Ascending aorta (tissue), 2 donors: Measurements from ENCODE around the gene FMN1. TPM values are rescaled to one million over a fixed set of nuclear protein-coding genes. Genes with fewer than 3 reads are reported as not detected.

Experiments
- DNase-seq, 2 donors: peaks; one replicate each; pipeline ENCODE4 v3.0.0-alpha.2; 2019; ENCODE audit warnings: low spot score in 2 of 2
- H3K27ac ChIP-seq, 2 donors: fragments of 200-600 bp; sonication (generic); one replicate each; pipeline ENCODE4 v1.5.1; 2016 to 2017; ENCODE audit warnings: mild to moderate bottlenecking in 1 of 2
- H3K27me3 ChIP-seq: fragments of 200-600 bp; sonication (generic); one replicate; pipeline ENCODE4 v1.5.1; 2017
- H3K36me3 ChIP-seq, 2 donors: fragments of 200-600 bp; sonication (generic); one replicate each; pipeline ENCODE4 v1.5.1; 2016
- H3K4me1 ChIP-seq, 2 donors: fragments of 200-600 bp; sonication (generic); one replicate each; pipeline ENCODE4 v1.5.1; 2016 to 2017; ENCODE audit warnings: mild to moderate bottlenecking in 1 of 2
- H3K4me3 ChIP-seq, 2 donors: fragments of 200-600 bp; sonication (generic); one replicate each; pipeline ENCODE4 v1.5.1; 2016 to 2017; ENCODE audit warnings: mild to moderate bottlenecking in 1 of 2
- H3K9me3 ChIP-seq, 2 donors: fragments of 200-600 bp; sonication (generic); one replicate each; pipeline ENCODE4 v1.5.1; 2016
- intact Hi-C: fragments of 100-400 bp; cut with DNase I; formaldehyde crosslinking; loops from one replicate; pipeline ENCODE4 v1.15.1; 2023
- total RNA-seq: library from RNA; depleted of rRNA; stranded (reverse); fragments of >200 nt; gene quantifications from one replicate; pipeline ENCODE4 v1.1.0, GENCODE V29; 2016
- TF ChIP-seq, protein P1 (sequence below), 3 experiments: fragments of 200-600 bp in 2 of 3; fragments of 450-650 bp in 1 of 3; sonication (generic) in 2 of 3; IDR thresholded peaks; one replicate each; pipeline ENCODE4 v1.5.1; 2016 to 2019; ENCODE audit warnings: antibody characterized with exemption in 3 of 3, mild to moderate bottlenecking in 1 of 3, moderate library complexity in 1 of 3

FMN1 gene
- total RNA-seq, 1 donor from 2014 or later, result 4.3 TPM

DNA sequence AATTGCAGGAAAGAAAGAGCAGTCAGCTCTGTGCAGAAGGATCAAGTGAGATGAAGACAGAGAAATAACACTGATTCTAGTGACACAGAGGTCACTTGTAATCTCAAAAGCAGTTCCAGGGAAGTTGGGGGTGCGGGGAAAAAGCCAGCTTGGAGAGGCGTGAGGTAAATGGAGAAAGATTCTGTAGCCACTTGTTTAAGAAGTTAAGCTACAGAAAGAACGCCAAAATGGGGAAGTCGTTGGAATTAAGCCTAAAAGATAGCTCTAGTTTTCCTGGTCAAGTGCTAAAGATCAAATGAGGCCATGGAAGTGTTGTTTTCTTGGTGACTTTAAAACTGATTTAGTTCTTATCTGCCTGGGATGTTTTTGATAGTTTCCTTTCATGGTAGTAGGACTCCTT, 324.7 kb downstream of the FMN1 start:
- H3K4me1 ChIP-seq, result no peaks in the 10 kb centered on the region
- no peaks in the 10 kb centered on the region for H3K27me3 ChIP-seq
- TF ChIP-seq, protein P1, sequence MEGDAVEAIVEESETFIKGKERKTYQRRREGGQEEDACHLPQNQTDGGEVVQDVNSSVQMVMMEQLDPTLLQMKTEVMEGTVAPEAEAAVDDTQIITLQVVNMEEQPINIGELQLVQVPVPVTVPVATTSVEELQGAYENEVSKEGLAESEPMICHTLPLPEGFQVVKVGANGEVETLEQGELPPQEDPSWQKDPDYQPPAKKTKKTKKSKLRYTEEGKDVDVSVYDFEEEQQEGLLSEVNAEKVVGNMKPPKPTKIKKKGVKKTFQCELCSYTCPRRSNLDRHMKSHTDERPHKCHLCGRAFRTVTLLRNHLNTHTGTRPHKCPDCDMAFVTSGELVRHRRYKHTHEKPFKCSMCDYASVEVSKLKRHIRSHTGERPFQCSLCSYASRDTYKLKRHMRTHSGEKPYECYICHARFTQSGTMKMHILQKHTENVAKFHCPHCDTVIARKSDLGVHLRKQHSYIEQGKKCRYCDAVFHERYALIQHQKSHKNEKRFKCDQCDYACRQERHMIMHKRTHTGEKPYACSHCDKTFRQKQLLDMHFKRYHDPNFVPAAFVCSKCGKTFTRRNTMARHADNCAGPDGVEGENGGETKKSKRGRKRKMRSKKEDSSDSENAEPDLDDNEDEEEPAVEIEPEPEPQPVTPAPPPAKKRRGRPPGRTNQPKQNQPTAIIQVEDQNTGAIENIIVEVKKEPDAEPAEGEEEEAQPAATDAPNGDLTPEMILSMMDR (IDR thresholded peaks at IDR 0.05), result no peak
- DNase-seq, result no peak
- no peaks in the 10 kb centered on the region for H3K36me3 ChIP-seq
- intact Hi-C loops, result no loop called here
- no peak overlapping the region for H3K4me3 ChIP-seq
- H3K27ac ChIP-seq, result no peak overlapping the region
- H3K9me3 ChIP-seq, result no peaks in the 10 kb centered on the region

DNA sequence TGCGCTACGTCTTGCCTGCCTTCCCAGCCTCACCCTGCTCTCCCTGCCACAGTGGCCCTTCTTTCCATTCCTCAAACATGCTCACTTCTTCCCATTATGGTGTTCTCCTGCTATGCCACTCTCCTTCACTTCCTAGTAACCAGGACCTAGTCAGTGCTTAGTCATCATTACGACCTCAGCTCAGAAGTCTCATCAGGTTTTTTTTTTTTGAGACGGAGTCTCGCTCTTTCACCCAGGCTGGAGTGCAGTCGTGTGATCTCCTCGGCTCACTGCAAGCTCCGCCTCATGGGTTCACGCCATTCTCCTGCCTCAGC, 327.2 kb downstream of the FMN1 start:
- intact Hi-C loops, result no loop called here
- H3K27me3 ChIP-seq, result no peaks in the 10 kb centered on the region
- TF ChIP-seq, protein P1 (IDR thresholded peaks at IDR 0.05), result no peak
- DNase-seq, result no peak
- no peak overlapping the region for H3K4me3 ChIP-seq
- no peaks in the 10 kb centered on the region for H3K36me3 ChIP-seq
- H3K27ac ChIP-seq, result no peak overlapping the region
- no peaks in the 10 kb centered on the region for H3K4me1 ChIP-seq
- no peaks in the 10 kb centered on the region for H3K9me3 ChIP-seq

DNA sequence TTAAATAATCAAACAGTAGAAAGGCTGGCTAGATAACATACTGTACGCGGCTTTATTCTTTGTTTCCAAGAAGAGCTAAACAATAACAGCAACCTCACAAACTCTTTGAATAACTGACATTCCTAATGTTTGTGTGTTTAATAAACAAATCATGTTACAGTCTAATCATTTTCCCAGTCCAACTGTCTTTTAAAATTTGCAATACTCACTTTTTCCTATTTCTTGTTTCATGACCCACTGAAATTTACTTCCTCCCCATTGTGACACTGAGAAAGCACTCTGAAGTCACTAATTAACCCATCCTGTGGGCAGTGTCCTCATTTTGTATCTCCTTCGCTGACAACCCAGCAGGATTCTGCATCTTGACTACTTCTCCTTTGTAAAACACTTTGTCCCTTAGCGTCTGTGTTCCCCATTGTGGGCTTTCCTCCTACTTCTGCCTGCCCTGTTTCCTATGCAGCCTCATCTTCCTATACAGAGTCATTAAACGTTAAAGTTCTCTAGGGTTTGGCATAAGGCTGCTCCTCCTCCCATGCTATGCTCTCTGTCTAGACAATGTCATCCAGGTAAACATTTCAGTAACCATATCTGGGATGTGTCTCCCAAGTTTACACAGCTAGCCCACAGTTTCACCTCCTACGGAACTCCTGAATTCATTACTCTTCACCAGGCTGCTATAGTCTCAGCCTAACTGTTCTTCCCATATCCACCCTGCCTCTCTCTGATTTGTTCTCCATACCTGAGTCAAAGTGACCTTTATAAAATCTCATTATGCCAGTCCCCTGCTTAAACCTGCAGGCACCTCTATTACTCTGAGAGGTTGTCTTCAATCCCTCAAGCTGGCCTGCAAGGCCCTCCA, 327.8 kb downstream of the FMN1 start:
- Histone ChIP-seq H3K4me3 (no peak overlapping the region), H3K36me3 (no peaks in the 10 kb centered on the region), H3K27me3 (no peaks in the 10 kb centered on the region), H3K9me3 (no peaks in the 10 kb centered on the region), H3K4me1 (no peaks in the 10 kb centered on the region), H3K27ac (no peak overlapping the region)
- TF ChIP-seq, protein P1 (IDR thresholded peaks at IDR 0.05), result no peak
- no peak for DNase-seq
- intact Hi-C loops, result no loop called here

DNA sequence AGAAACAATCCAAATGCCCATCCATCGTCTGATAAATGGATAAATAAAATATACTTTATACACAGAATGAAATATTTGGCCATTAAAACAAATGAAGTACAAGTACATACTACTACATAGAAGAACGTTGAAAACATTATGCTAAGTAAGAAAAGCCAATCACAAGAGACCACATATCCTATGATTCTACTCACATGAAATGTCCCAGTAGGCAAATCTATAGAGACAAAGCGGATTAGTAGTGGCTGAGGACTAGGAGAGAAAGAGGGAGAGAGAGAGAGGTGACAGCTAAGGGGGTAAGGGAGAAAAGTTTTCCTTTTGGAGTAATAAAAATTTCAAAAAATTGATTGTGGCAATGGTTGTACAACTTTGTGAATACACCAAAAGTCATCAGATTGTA, 329.7 kb downstream of the FMN1 start:
- H3K9me3 ChIP-seq, result no peaks in the 10 kb centered on the region
- DNase-seq, result no peak
- intact Hi-C loops, result no loop called here
- no peak overlapping the region for H3K4me3 ChIP-seq
- no peaks in the 10 kb centered on the region for H3K36me3 ChIP-seq
- H3K4me1 ChIP-seq, result no peaks in the 10 kb centered on the region
- no peaks in the 10 kb centered on the region for H3K27me3 ChIP-seq
- TF ChIP-seq, protein P1 (IDR thresholded peaks at IDR 0.05), result no peak
- no peak overlapping the region for H3K27ac ChIP-seq

DNA sequence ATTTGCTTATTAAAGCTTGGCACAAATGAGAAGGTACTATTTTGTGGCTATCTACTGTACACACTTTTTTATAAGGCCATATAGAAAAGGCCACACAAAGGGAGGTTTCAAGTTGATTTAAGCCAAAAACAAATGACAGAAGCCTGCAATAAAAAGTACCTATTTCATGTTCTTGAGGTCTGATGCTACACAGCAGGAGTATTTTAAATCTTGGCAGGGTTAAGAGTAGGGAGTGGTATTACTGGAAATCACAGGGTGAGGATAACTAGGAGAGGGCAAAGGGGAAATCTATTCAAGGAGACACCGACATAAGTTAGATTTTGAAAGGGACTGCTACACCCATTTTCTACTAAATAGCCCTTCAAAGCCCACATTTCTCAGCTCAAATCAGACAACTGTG, 330.5 kb downstream of the FMN1 start:
- Histone ChIP-seq H3K27me3 (no peaks in the 10 kb centered on the region), H3K4me1 (no peaks in the 10 kb centered on the region), H3K4me3 (no peak overlapping the region), H3K36me3 (no peaks in the 10 kb centered on the region), H3K9me3 (no peaks in the 10 kb centered on the region), H3K27ac (no peak overlapping the region)
- intact Hi-C loops, result no loop called here
- DNase-seq, result no peak
- TF ChIP-seq, protein P1 (IDR thresholded peaks at IDR 0.05), result no peak
